ENCODE measurements around the gene ATG14. TPM values are rescaled to one million over a fixed set of nuclear protein-coding genes. Genes with fewer than 3 reads are reported as not detected.
A peak's percentile ranks its signal among the peaks of the same experiment; 100 is the strongest.
"Not testable (repeated sequence)": the region's sequence is repeated elsewhere in the genome, so short reads cannot be mapped to it uniquely, and the experiment has no call there.

The ATG14 gene
- total RNA-seq, 2 donors from 2014 or later = 6.3 to 10.0 TPM

DNA sequence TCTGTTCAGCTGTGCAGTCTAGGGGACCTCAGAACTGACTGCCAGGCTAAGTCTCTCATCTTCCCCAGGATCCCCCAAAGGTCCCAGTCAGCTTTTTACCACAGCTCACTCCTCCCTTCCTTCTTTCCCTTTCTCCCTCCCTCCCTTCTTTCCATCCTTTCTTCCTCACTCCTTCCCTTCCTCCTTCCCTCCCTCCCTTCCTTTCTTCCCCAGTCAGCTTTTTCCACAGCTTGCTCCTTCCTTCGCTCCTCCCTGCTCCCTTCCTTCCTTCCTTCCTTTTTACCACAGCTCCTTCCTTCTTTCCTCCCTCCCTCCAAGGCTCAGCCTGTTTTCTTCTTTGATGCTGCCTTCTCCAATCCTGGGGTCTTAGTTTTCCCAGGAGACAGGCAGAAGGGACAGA is 39.2 kb downstream of the ATG14 start:
- DNase-seq (no peak), ATAC-seq (no peak)
- intact Hi-C loops (cut with DNase I, micrococcal nuclease) = no loop called here

DNA sequence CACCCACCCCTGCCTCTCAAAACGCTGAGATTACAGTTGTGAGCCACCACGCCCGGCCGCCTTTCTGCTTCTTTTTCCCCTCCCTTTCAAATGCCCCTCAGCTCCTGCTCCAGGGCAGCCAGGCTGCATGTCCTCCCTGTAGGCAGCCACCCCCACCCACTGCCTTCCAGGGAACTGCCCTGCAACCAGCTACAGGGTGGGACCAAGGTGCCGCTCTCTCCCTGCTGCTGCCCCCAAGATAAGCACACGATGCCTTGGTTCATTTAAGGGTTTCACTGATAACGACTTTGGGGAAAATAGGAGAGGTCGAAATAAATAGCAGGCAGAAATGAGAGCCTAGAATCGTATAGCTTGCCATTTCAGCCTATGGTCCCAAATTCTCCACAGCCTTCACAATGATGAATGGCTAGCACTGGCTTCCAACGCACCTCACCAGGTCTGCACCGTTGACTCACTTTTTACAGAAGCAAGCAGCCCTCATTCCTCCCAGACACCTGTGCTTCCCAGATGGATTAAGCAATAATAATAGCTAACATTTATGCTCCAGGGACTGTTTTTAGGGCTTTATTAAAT is 40.7 kb downstream of the ATG14 start:
- ATAC-seq (no peak), DNase-seq (no peak)
- intact Hi-C loops (cut with DNase I, micrococcal nuclease) = no loop called here

- intact Hi-C loops (cut with DNase I, micrococcal nuclease) = no loop called here
- DNase-seq (no peak), ATAC-seq (peak; percentile 64)
Observed at GRCh38 chr14:55366271-55366670, 45.4 kb downstream of the ATG14 start.

DNA sequence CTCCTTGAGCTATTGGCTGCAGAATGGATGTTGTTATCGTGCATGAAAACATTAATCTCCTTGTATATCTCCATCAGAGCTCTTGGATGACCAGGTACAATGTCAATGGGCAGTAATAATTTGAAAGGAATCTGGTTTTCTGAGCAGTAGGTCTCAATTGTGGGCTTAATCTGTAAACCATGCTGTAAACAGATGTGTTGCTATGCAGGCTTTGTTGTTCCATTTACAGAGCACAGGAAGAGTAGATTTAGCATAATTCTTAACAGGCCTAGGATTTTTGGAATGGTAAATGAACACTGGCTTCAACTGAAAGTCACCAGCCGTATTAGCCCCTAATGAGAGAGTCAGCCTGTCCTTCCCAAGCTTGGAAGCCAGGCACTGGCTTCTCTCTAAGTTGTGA is 50.4 kb downstream of the ATG14 start:
- no peak for DNase-seq
- no peak for ATAC-seq
- intact Hi-C loops (cut with DNase I, micrococcal nuclease) = no loop called here

DNA sequence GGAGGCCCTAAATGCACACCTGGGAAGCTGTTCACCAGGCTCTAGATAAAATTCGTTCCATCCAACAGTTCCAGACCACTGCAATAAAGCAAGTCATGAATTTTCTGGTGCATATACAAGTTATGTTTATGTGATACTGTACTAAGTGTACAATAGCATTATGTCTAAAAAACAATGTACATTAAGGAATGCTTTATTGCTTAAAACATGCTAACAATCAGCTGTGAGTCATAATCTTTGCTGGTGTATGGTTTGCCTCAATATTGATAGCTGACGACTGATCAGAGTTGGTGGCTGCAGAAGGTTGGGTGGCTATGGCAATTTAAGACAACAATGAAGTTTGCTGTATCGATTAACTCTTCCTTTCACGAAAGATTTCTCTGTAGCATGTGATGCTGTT is 52.3 kb downstream of the ATG14 start:
- ATAC-seq (no peak), DNase-seq (no peak)
- intact Hi-C loops (cut with DNase I, micrococcal nuclease) = no loop called here

DNA sequence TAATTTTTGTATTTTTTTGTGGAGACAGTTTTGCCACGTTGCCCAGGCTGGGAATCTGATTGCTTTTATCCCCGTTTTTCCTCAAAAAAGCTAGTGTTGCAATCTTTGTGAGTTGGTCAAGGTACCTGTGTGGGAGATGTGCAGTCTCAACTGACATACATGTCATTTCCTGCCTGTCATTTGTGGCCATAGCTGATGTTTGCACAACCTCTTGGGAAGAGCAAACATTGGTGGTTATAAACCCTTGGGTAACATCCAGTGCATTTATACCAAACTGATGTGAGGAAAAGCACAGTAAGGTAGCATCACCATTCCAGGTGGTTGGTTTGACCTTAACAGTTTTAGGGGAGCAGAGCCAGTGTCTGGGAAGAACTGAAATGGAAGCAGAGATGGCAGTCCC is 54.7 kb downstream of the ATG14 start:
- no peak for DNase-seq
- peak; percentile 77 for ATAC-seq
- intact Hi-C loops (cut with DNase I, micrococcal nuclease) = no loop called here

DNA sequence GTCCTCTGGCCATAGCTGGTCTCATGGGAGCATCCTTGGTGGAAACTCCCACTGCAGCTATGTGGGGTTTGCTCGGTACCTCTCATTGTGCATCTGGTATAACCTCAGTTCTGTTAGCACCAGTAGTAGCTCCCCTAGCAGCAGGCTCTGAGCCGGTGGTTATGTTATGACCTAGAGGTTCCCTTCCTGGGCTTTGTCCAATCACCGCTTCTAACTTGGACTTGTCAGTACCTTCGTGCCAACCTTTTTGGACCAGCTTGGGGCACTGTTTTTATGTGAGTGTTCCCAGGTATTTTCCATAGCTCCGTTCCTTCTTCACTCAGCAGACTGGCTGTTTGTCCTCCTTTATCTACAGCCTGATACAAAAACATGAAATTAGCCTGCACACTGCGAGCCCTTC is 55.7 kb downstream of the ATG14 start:
- intact Hi-C loops (cut with DNase I, micrococcal nuclease) = no loop called here
- ATAC-seq (no peak), DNase-seq (no peak)

DNA sequence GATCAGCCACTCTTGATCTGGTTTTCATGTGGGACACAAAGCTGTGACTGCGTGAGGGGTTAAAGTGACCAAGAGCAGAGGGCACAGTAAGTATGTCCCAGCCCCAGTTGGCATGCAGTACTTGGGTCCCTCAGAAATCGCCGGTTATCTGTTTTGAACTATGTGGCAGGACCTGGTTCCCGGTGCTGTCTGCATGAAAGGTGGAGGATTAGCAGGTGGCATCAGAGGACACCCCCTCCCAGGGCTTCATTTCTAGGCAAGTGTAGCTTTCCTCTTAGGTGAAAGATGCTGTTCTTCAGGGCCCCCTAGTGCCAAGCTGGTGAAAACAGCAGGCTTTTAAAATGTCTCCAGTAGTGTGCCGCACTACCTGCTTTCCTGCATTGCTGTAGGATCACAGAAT is 57.1 kb downstream of the ATG14 start:
- peak; percentile 73 for ATAC-seq
- intact Hi-C loops (cut with DNase I, micrococcal nuclease) = no loop called here
- DNase-seq = peak; percentile 60 to 68

DNA sequence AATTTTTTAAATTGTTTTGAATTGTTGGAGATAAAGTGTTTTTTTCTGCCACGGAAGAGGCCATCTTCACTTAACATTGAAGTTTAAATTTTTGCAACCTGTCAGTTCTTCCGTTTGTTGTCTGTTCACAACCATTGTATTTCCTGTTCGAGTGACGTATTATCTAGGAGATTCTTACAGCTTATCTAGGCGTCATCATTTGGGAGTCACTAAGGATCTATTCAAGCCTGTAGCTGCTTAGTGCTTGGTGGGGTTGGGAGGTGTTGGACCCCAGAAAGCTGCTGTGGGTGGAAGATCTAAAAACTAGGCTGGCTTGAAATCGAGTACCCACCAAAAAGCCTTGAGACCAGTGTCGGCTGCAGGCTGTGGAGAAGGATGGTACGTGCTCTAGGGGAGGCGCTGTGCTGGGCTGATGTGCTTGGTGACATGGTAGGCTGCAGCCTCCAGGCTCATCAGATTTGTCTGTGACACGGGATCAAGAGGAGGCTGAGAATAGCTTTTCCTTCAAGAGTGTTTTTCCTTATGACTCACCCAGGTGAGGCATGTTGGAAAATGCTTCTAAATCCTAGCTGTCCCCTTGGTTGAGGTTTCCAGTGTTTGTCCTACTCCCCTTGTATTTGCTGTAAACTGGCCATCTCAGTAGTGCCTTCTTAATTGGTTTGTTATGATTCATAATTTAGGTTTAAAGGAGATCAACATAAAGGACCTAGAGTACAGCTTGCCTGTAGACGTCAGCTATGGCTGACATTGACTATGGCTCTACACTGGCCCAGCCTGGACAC is 57.8 kb downstream of the ATG14 start:
- DNase-seq (no peak), ATAC-seq (peak; percentile 19)
- intact Hi-C loops (cut with DNase I, micrococcal nuclease) = no loop called here

DNA sequence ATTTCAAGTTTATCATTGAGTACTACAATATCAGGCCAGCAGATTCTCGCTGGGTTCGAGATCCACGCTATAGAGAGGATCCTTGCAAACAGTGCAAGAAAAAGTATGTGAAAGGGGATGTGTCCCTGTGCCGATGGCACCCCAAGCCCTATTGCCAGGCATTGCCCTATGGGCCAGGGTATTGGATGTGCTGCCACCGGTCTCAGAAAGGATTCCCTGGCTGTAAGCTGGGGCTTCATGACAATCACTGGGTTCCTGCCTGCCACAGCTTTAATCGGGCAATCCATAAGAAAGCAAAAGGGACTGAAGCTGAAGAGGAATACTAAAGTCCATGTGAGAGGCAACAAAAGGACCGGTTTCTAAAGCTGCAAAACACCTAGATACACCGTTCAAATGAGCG is 59.4 kb downstream of the ATG14 start:
- intact Hi-C loops (cut with DNase I, micrococcal nuclease) = no loop called here
- ATAC-seq (no peak), DNase-seq (no peak)

GRCh38 chr14:55351111-55351510 is 60.5 kb downstream of the ATG14 start:
- DNase-seq = no peak
- ATAC-seq = no peak
- intact Hi-C loops (cut with DNase I, micrococcal nuclease) = no loop called here

DNA sequence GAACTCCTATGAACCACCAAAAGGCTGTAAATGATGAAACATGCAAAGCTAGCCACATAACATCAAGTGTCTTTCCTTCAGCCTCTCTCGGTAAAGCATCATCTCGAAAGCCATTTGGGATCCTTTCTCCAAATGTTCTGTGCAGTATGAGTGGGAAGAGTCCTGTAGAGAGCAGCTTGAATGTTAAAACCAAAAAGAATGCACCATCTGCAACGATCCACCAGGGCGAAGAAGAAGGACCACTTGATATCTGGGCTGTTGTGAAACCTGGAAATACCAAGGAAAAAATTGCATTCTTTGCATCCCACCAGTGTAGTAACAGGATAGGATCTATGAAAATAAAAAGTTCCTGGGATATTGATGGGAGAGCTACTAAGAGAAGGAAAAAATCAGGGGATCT is 61.2 kb downstream of the ATG14 start:
- ATAC-seq (no peak), DNase-seq (no peak)
- intact Hi-C loops (cut with DNase I, micrococcal nuclease) = no loop called here

DNA sequence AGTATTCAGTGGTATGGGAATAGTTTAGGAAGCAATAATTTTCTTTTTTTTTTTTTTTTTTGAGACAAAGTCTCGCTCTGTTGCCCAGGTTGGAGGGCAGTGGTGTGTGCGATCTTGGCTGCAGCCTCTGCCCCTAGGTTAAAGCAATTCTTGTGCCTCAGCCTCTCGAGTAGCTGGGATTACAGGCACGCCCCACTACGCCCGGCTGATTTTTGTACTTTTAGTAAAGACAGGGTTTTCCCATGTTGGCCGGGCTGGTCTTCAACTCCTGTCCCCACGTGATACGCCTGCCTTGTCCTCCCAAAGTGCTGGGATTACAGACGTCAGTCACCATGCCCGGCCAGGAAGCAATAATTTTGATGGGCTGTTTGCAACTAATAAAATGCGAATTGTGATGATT is 62.1 kb downstream of the ATG14 start:
- intact Hi-C loops (cut with DNase I, micrococcal nuclease) = no loop called here
- peak; percentile 17 for ATAC-seq
- DNase-seq = peak; percentile 59 to 74

DNA sequence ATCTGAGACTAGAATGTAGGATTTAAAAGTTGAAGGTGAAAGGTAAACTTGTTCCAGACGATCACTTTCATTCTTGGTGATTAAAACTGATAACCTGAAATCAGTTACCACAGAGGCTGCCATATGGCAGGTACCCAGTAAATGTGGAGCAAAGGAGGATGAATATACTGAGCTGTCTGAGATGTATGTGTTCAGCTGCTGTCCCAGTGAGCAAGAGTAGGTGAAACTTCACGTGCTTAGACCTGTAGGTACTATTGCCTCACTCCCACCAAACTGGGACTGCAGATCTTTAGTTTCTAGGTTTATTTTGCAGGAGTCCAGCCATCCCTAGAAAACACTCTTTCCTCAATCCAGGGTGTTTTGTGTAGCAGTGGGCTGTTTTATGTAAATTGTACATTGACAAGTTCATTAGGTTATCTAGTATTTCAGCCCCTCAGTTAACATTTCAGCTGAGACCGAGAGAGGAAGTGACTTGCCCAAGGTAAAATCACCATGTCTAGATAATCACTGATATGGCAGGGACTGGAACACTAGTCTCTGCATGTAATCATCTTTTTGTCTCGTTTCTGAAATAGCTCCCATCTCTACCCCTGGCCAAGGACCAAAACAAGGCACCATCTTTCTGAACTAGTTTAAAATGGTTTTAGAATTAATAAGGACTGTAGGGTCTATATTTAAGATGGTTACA is 62.7 kb downstream of the ATG14 start:
- intact Hi-C loops (cut with DNase I, micrococcal nuclease) = no loop called here
- DNase-seq (no peak), ATAC-seq (peak; percentile 11)

DNA sequence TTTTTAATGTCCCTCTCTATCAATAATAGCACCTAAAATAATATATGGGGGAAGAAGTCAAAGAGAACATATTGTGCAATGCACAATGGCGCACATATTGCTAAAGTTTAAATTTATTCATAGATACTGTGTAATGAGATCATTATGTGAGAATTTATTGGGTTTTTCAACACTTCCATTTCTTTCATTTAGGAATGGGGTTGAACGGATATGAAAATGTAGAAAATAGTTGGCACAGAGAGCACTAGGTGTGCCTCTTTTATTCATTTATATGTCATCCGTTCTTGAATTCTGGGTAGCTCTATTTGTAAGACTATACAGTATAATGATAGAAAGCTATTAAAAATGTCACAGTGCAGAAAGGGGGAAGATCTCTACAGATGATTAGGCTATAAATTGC is 63.9 kb downstream of the ATG14 start:
- no peak for DNase-seq
- intact Hi-C loops (cut with DNase I, micrococcal nuclease) = no loop called here
- ATAC-seq = no peak

DNA sequence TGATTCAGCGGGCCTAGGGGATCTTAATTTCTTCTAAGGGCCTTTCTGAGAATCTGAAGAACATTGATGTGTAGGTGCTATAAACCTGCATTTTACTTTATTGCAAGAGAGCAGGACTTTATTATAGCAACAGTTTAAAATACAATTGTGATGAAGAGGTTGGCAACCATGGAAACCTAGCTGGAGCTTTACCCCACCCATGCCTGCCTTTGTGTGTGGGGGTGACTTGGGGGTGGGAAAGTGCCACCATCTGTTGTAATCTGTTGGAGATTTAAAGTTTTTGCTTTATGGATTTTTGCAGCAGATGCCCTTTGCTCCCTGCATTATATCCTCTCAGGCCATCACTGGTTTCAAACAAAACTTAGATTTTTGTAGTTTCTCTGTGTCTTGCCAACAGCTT is 64.6 kb downstream of the ATG14 start:
- peak; percentile 21 for ATAC-seq
- intact Hi-C loops (cut with DNase I, micrococcal nuclease) = no loop called here
- no peak for DNase-seq

DNA sequence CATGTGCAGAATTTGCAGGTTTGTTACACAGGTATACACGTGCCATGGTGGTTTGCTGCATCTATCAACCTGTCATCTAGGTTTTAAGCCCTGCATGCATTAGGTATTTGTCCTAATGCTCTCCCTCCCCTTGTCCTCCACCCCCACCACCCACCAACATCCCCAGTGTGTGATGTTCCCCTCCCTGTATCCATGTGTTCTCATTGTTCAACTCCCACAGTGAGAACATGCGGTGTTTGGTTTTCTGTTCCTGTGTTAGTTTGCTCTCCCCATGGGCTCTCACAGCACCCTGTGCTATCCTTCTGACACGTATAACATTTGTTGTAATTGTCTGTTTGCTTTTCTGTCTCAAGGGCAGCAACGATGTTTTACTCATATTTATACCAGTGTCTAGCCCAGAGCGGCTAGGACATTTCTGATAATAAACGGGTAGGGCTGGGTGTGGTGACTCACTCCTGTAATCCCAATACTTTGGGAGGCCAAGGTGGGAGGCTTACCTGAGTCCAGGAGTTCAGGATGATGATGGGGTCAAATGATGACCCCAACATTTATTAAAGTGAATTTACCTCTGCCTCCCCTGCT is 67.0 kb downstream of the ATG14 start:
- intact Hi-C loops (cut with DNase I, micrococcal nuclease) = not testable (repeated sequence)
- ATAC-seq (peak; percentile 70), DNase-seq (peak in 1 of 2 donors; percentile 63)

DNA sequence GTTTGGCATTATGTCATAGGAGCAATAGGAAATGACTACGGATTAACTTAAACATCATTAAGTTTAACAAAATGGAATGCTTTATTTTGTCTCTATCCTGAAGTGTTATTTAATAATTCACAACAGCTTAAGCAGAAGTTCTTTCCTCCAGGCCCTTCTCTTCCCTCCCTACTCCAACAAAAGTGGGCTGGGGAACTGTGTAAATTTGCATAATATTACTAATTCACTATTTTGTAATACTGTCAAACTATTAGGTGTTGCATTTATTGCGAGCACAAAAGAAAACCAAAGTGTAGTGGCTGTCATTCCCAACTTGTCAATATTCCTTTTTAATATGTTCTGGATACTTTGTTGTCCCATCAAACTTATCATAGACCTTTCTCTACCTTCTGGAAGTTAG is 69.8 kb downstream of the ATG14 start:
- DNase-seq = no peak
- intact Hi-C loops (cut with DNase I, micrococcal nuclease) = no loop called here

DNA sequence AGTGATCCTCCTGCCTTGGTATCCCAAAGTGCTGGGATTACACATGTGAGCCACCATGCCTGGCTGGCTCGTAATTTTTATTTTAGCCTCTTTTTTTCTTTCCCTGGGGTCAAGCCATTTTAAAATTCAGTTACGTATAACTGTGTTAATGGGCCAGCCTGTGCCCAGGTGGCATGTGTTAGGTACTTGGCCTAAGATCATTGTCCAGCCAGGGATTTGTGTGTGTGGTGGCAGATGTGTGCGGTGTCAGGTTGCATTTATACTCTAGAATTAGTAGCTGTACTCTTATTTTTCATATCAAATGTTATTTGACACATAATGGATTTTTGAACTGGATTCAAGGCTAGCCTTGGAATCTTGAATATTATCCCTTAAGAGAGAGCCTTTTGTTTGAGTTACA is 71.1 kb downstream of the ATG14 start:
- no peak for ATAC-seq
- intact Hi-C loops (cut with DNase I, micrococcal nuclease) = no loop called here
- DNase-seq = no peak

More for the DNA sequence above, 69.8 kb downstream of the ATG14 start:
- ATAC-seq = no peak

DNA sequence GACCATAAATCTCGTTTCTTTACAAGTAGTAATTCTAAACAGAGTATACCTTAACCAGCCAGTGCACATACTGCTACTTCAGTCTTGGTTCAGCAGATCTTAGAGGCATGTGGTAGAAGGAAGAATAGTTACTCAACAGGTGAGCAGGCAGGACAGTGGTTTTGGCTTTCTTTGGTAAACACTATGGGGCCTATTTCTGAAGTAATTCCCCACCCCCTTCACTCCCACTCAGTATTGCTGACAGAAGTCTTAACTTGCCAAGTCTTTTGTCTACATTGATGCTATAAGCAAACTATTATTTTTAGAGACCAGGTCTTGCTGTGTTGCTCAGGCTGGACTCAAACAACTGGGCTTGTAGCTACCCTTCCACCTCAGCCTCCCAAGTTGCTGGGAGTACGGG is 71.9 kb downstream of the ATG14 start:
- intact Hi-C loops (cut with DNase I, micrococcal nuclease) = no loop called here
- DNase-seq (no peak), ATAC-seq (no peak)
